Measurements from ENCODE around the gene CPXM2.

The CPXM2 gene

GRCh38 chr10:123843835-123844234 lies 47.8 kb downstream of the CPXM2 start:
- DNase-seq, result no peak

- DNase-seq, result no peak
These were observed 48.8 kb downstream of the CPXM2 start for GRCh38 chr10:123842692-123843385.

GRCh38 chr10:123841560-123841959 lies 50.0 kb downstream of the CPXM2 start:
- no peak for DNase-seq

- DNase-seq, result no peak
These were observed 50.5 kb downstream of the CPXM2 start for GRCh38 chr10:123841115-123841514.

GRCh38 chr10:123840714-123841113 lies 50.9 kb downstream of the CPXM2 start:
- no peak for DNase-seq

- no peak for DNase-seq
These were observed 52.9 kb downstream of the CPXM2 start for GRCh38 chr10:123838596-123839310.

GRCh38 chr10:123837756-123838155 lies 53.9 kb downstream of the CPXM2 start:
- no peak for DNase-seq

- no peak for DNase-seq
These were observed 55.0 kb downstream of the CPXM2 start for GRCh38 chr10:123836418-123837145.

- peak; percentile 18 for DNase-seq
These were observed 56.0 kb downstream of the CPXM2 start for GRCh38 chr10:123835575-123835974.

GRCh38 chr10:123833170-123833850 lies 58.3 kb downstream of the CPXM2 start:
- no peak for DNase-seq

- no peak for DNase-seq
These were observed 60.3 kb downstream of the CPXM2 start for GRCh38 chr10:123831259-123831658.

- no peak for DNase-seq
These were observed 70.5 kb downstream of the CPXM2 start for GRCh38 chr10:123821136-123821535.

- DNase-seq, result no peak
These were observed 82.0 kb downstream of the CPXM2 start for GRCh38 chr10:123809632-123810031.

- peak; percentile 92 for DNase-seq
These were observed 82.7 kb downstream of the CPXM2 start for GRCh38 chr10:123808906-123809305.

GRCh38 chr10:123808286-123808685 lies 83.3 kb downstream of the CPXM2 start:
- DNase-seq, result no peak

- peak; percentile 27 for DNase-seq
These were observed 84.1 kb downstream of the CPXM2 start for GRCh38 chr10:123807444-123808035.

- peak; percentile 65 for DNase-seq
These were observed 86.9 kb downstream of the CPXM2 start for GRCh38 chr10:123804716-123805115.

GRCh38 chr10:123800821-123801220 lies 90.8 kb downstream of the CPXM2 start:
- no peak for DNase-seq

GRCh38 chr10:123800289-123800688 lies 91.3 kb downstream of the CPXM2 start:
- peak; percentile 48 for DNase-seq

- no peak for DNase-seq
These were observed 92.8 kb downstream of the CPXM2 start for GRCh38 chr10:123798856-123799255.

GRCh38 chr10:123797813-123798212 lies 93.8 kb downstream of the CPXM2 start:
- no peak for DNase-seq

- DNase-seq, result peak; percentile 29
These were observed 94.9 kb downstream of the CPXM2 start for GRCh38 chr10:123796736-123797135.
